Measurements from ENCODE around the gene RRAS2.
"Not testable (repeated sequence)": the region's sequence is repeated elsewhere in the genome, so short reads cannot be mapped to it uniquely, and the experiment has no call there.

DNA sequence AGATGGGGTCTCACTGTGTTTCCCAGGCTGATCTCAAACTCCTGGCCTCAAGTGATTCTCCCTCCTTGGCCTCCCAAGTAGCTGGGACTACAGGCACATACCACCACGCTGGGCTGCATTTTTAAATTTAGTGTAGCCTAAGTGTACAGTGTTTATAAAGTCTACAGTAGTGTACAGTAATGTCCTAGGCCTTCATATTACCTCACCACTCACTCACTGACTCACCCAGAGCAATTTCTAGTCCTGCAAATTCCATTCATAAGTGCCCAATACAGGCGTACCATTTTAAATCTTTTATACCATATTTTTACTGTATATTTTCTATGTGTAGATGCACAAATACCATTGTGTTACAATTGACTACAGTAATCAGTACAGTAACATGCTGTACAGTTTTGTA lies 47.1 kb upstream of the RRAS2 start:
- TF ChIP-seq, protein P1, sequence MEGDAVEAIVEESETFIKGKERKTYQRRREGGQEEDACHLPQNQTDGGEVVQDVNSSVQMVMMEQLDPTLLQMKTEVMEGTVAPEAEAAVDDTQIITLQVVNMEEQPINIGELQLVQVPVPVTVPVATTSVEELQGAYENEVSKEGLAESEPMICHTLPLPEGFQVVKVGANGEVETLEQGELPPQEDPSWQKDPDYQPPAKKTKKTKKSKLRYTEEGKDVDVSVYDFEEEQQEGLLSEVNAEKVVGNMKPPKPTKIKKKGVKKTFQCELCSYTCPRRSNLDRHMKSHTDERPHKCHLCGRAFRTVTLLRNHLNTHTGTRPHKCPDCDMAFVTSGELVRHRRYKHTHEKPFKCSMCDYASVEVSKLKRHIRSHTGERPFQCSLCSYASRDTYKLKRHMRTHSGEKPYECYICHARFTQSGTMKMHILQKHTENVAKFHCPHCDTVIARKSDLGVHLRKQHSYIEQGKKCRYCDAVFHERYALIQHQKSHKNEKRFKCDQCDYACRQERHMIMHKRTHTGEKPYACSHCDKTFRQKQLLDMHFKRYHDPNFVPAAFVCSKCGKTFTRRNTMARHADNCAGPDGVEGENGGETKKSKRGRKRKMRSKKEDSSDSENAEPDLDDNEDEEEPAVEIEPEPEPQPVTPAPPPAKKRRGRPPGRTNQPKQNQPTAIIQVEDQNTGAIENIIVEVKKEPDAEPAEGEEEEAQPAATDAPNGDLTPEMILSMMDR (IDR thresholded peaks at IDR 0.05) = not testable (repeated sequence)
- TF ChIP-seq POLR2A (IDR thresholded peaks at IDR 0.05) = not testable (repeated sequence)
